Erythroblast (primary cell): Measurements from ENCODE around the gene ZFC3H1.
A peak's percentile ranks its signal among the peaks of the same experiment; 100 is the strongest.
"Not testable (repeated sequence)": the region's sequence is repeated elsewhere in the genome, so short reads cannot be mapped to it uniquely, and the experiment has no call there.

Source experiments
- DNase-seq, 2 experiments: peaks; one replicate each; lab custom pipeline; 2025; lab: John Stamatoyannopoulos, UW
- GATA1 ChIP-seq: IDR thresholded peaks from 2 replicates; pipeline ENCODE4 v1.6.1; 2011; ENCODE audit warnings: low read depth, mild to moderate bottlenecking, control low read depth, low read length, moderate library complexity
- POLR2A ChIP-seq: IDR thresholded peaks from 2 replicates; pipeline ENCODE4 v1.6.1; 2011; ENCODE audit warnings: mild to moderate bottlenecking, low read length

ZFC3H1 gene

DNA sequence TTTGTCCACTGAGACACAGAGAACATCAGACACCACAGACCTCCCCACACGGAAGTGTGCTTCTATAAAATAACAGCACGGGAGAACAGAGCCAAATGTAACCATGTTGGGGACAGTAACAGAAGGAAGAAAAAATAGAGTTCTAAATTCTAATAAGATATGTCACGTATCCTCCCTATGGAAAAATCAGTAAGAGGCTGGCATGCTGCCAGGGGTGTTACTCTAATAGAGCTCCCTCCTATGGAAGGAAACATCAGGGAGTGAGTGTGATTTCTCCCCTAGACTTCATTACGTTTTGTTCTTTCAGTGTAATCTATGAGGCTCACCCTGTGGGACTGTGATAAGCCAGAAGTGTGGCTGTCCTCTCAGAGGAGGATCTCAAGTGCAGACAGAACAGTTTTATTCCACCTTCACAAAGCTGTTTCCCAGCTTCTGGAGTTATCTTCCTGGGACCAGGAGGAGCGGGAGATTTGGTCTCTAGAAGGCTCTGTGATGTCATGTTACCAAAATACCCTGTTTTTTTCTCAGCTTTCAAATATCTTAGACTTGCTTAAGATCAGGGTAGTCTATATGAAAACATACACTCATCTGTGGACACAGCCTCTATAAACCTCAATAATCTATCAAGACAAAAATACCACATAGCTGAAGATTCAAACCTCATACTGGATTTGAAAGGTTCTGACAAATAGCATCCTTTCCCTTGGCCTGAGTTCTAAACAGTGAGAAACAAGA lies 69.3 kb downstream of the ZFC3H1 start:
- DNase-seq = peak; percentile 7 to 30
- no peak for TF ChIP-seq GATA1

GRCh38 chr12:71592841-71593240 lies 70.8 kb downstream of the ZFC3H1 start:
- no peak for TF ChIP-seq GATA1
- no peak for TF ChIP-seq POLR2A
- no peak for DNase-seq

GRCh38 chr12:71591601-71592000 lies 72.0 kb downstream of the ZFC3H1 start:
- TF ChIP-seq POLR2A = no peak
- no peak for TF ChIP-seq GATA1
- DNase-seq = no peak

DNA sequence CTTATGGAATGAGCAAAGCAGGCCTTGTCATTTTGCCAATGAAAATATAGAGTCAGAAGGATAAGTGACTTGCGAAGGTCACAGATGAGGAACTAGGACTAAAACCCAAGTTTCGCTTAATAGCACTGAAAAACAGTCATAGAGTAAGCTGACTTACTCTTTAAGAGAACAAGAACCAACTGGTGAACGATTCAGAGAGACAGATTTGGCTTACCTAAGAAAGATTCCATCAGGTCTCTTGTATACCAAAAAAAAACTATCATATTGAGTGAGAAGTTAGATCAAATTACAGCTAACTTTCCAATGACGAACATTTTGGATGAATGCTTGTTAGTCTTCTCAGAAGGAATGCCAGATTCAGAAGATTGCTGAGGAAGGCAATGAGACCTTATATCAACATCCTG lies 74.2 kb downstream of the ZFC3H1 start:
- TF ChIP-seq GATA1 = no peak
- TF ChIP-seq POLR2A = no peak
- no peak for DNase-seq

DNA sequence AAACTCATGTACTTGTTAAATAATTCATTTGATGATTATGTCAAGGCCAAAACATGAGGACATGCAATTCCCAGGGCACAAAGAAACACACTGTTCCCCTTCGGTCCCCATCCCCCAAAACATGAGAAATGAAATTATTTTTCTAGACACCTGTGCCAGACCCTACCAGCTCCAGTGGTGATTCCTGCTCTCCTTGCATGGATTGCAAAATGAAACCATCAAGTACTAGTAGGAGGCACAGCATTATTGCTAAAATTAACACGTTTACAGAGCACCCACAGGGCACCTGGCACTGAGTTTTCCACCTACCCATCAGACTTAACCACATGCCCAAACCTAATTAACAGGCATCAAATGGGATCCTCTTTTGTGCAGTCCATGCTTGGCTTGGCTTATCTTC lies 76.6 kb downstream of the ZFC3H1 start:
- DNase-seq = no peak
- TF ChIP-seq GATA1 = no peak
- TF ChIP-seq POLR2A = no peak

DNA sequence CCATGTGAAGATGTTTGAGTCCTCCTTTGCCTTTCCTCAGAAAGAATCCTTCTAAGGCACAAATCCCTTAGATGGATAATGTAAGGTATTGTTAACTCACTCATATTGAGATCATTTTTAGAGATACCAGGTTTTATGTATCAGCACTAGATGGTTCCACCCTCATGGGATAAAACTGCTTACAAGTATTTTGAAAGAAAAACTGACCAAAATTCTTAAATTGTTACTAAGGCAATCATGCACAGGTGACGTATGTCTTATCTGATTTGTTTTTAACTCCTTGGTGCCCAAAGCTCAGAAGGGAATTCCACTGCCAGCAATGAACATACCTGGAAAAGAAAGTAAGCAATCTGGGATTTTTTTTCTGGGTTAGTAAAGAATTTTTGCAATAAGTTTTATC lies 78.4 kb downstream of the ZFC3H1 start:
- TF ChIP-seq GATA1 (no peak), POLR2A (no peak)

GRCh38 chr12:71584356-71584755 lies 79.3 kb downstream of the ZFC3H1 start:
- no peak for TF ChIP-seq POLR2A
- no peak for TF ChIP-seq GATA1
- DNase-seq = no peak

More for the DNA sequence above, 78.4 kb downstream of the ZFC3H1 start:
- DNase-seq = no peak

- no peak for TF ChIP-seq GATA1
- TF ChIP-seq POLR2A = no peak
- DNase-seq = no peak
These were observed 80.7 kb downstream of the ZFC3H1 start for GRCh38 chr12:71582925-71583324.

DNA sequence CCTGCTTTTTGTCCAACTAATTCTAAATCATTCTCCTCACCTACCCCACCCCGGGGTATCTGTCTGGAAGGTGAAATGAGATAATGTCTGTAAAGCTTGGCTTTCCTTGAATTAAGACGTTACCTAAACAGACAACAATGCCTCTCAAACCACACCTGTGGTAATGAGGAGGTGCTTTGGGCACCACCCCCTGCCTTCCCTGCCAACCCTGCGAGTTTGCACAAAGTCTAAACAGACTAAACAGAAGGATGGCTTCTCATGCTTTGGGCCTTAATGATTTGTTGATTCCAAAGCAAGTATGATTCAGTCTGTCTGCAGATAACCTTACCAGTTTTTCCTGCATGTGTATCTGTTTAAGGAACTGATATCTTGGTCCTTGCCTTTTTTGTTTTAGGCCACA lies 82.4 kb downstream of the ZFC3H1 start:
- DNase-seq = no peak
- TF ChIP-seq POLR2A = no peak
- no peak for TF ChIP-seq GATA1

GRCh38 chr12:71578694-71579258 lies 84.9 kb downstream of the ZFC3H1 start:
- no peak for DNase-seq

GRCh38 chr12:71576496-71576895 lies 87.2 kb downstream of the ZFC3H1 start:
- TF ChIP-seq GATA1 (no peak), POLR2A (no peak)
- no peak for DNase-seq

More at GRCh38 chr12:71578694-71579258, 84.9 kb downstream of the ZFC3H1 start:
- no peak for TF ChIP-seq GATA1

DNA sequence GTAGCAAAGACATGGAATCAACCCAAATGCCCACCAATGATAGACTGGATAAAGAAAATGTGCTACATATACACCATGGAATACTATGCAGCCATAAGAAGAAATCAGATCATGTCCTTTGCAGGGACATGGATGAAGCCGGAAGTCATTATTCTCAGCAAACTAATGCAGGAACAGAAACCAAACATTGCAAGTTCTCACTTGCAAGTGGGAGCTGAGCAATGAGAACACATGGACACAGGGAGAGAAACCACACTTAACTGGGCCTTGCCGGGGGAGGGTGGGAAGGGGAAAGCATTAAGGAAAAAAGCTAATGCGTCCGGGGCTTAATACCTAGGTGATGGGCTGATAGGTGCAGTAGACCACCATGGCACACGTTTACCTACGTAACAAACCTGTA lies 93.8 kb downstream of the ZFC3H1 start:
- not testable (repeated sequence) for DNase-seq

DNA sequence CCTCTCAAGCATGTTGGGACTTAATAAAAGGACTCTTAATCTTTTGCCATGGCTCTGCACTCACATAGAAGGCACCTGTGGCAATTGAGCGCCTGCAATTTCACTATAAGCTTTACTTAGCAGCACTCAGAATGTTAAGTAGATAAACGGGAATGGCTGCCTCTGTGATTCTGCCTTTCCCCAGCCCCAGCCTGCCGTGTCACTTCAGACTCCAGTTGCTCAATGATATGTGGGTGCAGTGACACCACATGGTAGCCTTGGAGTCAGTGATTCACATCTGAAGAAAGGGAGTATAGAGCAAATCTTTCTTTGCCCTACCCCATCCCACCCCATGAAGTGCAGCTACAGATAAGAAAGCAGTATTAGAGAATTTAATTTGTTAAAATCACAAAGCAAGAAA lies 96.1 kb downstream of the ZFC3H1 start:
- peak; percentile 23 to 26 for DNase-seq
- no peak for TF ChIP-seq POLR2A
- no peak for TF ChIP-seq GATA1

GRCh38 chr12:71566655-71567054 lies 97.0 kb downstream of the ZFC3H1 start:
- DNase-seq = no peak
- TF ChIP-seq POLR2A = no peak
- no peak for TF ChIP-seq GATA1

DNA sequence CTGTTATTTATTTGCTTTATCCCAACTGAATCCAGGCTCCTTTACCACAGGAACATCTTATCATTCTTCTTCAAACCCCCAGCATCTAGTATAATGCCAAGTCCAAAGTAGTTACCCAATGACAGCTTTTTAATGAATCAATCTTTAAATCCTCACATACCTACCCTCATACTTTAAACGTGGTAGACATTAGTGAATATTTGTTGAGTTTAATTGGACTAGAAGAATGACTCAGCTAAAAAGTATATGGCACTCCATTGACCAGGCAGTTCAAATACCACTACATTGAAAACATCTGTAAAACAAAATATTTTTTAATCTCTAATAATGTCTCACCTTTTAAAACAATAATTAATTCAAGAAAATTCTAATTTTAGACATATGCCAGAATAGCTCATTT lies 98.1 kb downstream of the ZFC3H1 start:
- TF ChIP-seq POLR2A (no peak), GATA1 (no peak)
- DNase-seq = no peak
